Gastroesophageal sphincter (tissue), 3 donors: ENCODE results near the gene USP47.

ENCODE experiments used
- EP300 ChIP-seq: sonication (generic); formaldehyde crosslinking; IDR thresholded peaks from one replicate; pipeline ENCODE4 v1.6.1; 2017; ENCODE audit warnings: antibody characterized with exemption, mild to moderate bottlenecking
- TF ChIP-seq, protein P1 (sequence below), 4 experiments: fragments of 200-600 bp in 2 of 4; fragments of 450-650 bp in 2 of 4; sonication (generic) in 1 of 4; IDR thresholded peaks; one replicate each; pipeline ENCODE4 v1.5.1; 2017 to 2019; ENCODE audit warnings: antibody characterized with exemption in 4 of 4, mild to moderate bottlenecking in 2 of 4, moderate library complexity in 2 of 4

DNA sequence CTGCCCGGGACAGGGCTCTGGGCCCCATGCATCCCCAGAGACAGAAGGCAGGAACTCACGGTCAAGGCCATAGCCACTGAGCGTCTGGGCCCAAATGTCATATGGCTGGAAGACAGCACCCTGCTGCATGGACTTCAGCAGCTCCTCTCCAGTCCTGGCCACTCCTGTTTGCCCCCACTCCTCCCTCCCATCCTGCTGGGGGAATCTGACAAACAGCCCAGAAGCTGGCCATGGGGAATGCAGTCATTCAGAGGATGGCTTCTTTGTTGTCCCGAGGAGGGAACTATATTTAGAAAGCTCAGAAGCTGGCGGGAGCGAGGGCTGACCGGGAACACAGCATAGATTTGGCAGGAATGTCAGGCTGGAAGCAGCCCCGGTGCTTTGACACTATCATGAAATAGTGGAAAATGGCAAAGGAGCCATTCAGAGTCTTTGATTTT lies 131.6 kb downstream of the USP47 start:
- TF ChIP-seq, protein P1, sequence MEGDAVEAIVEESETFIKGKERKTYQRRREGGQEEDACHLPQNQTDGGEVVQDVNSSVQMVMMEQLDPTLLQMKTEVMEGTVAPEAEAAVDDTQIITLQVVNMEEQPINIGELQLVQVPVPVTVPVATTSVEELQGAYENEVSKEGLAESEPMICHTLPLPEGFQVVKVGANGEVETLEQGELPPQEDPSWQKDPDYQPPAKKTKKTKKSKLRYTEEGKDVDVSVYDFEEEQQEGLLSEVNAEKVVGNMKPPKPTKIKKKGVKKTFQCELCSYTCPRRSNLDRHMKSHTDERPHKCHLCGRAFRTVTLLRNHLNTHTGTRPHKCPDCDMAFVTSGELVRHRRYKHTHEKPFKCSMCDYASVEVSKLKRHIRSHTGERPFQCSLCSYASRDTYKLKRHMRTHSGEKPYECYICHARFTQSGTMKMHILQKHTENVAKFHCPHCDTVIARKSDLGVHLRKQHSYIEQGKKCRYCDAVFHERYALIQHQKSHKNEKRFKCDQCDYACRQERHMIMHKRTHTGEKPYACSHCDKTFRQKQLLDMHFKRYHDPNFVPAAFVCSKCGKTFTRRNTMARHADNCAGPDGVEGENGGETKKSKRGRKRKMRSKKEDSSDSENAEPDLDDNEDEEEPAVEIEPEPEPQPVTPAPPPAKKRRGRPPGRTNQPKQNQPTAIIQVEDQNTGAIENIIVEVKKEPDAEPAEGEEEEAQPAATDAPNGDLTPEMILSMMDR (IDR thresholded peaks at IDR 0.05), result no peak
- no peak for TF ChIP-seq EP300
